ENCODE results near the gene PRPF38B. TPM values are rescaled to one million over a fixed set of nuclear protein-coding genes. Genes with fewer than 3 reads are reported as not detected.

The PRPF38B gene
- total and polyA plus RNA-seq, 2 donors (not counting 1 experiment from before 2014, with no cell fraction given), result 17.8 to 28.8 TPM

DNA sequence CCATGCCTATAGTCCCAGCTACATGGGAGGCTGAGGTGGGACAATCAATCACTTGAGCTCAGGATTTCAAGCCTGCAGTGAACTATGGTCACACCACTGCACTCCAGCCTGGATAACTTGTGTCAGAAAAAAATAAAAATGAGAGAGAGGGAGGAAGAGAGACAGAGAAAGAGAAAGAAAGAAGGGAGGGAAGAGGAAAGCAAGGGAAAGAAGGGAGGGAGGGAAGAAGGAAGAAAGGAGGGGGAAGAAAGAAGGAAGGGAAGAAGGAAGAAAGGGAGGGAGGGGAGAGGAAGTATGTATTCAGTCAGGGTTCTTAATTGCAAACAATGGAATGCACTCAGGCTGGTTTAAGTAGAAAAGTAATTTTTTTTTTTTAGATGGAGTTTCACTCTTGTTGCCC, 23.3 kb upstream of the PRPF38B start:
- no peak overlapping the region for H2AFZ ChIP-seq (ENCODE audit: low read length)
- DNase-seq (ENCODE audit: low read depth in 2 of 2), result no peak
- H3K9ac ChIP-seq (ENCODE audit: insufficient read depth, low read length), result no peak overlapping the region
- TF ChIP-seq, protein P1, sequence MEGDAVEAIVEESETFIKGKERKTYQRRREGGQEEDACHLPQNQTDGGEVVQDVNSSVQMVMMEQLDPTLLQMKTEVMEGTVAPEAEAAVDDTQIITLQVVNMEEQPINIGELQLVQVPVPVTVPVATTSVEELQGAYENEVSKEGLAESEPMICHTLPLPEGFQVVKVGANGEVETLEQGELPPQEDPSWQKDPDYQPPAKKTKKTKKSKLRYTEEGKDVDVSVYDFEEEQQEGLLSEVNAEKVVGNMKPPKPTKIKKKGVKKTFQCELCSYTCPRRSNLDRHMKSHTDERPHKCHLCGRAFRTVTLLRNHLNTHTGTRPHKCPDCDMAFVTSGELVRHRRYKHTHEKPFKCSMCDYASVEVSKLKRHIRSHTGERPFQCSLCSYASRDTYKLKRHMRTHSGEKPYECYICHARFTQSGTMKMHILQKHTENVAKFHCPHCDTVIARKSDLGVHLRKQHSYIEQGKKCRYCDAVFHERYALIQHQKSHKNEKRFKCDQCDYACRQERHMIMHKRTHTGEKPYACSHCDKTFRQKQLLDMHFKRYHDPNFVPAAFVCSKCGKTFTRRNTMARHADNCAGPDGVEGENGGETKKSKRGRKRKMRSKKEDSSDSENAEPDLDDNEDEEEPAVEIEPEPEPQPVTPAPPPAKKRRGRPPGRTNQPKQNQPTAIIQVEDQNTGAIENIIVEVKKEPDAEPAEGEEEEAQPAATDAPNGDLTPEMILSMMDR (conservative IDR thresholded peaks at IDR 0.05 in 1 of 2, IDR thresholded peaks at IDR 0.05 in 1 of 2; ENCODE audit: low read depth in 1 of 2, low read length in 2 of 2), result no peak
- TF ChIP-seq EZH2 (IDR thresholded peaks at IDR 0.05; ENCODE audit: low read length, missing control alignments), result no peak
- H3K79me2 ChIP-seq (ENCODE audit: control insufficient read depth, insufficient read depth, low read length), result no peaks in the 10 kb centered on the region
- no peak overlapping the region for H3K4me3 ChIP-seq (replicated peaks in 1 of 4; ENCODE audit: control extremely low read depth in 1 of 4, insufficient read depth in 1 of 4, low read depth in 3 of 4, low read length in 4 of 4)
- no peaks in the 10 kb centered on the region for H4K20me1 ChIP-seq (ENCODE audit: control insufficient read depth, extremely low read depth, insufficient read depth, low read length)
- H3K9me3 ChIP-seq (ENCODE audit: control insufficient read depth, insufficient read depth, low read depth, low read length), result no peaks in the 10 kb centered on the region
- H3K36me3 ChIP-seq (ENCODE audit: control insufficient read depth, insufficient read depth, low read length), result no peaks in the 10 kb centered on the region
- no peaks in the 10 kb centered on the region for H3K27me3 ChIP-seq (ENCODE audit: control insufficient read depth, insufficient read depth, low read length)
- H3K4me1 ChIP-seq (ENCODE audit: control insufficient read depth, extremely low read depth, insufficient read depth, low read length), result no peaks in the 10 kb centered on the region
- H3K27ac ChIP-seq (ENCODE audit: insufficient read depth, low read length), result no peak overlapping the region
- no peak overlapping the region for H3K4me2 ChIP-seq (ENCODE audit: extremely low read depth, insufficient read depth, low read length)

DNA sequence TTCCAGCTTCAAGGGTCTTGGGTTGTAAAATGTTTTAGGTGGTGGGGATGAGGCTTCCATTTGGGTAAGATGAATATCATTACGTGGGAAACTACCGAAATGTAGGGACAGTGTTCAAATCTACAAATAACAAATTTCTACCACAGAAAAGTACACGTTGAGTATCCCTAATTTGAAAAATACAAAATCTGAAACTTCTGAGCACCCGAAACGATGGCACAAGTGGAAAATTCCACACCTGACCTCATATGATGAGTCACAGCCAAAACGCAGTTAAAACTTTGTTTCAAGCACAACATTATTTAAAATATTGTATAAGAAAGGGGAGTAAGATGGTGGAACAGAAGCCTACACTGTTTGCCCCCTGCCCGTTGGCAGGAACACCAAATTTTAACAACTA, 22.4 kb upstream of the PRPF38B start:
- no peak overlapping the region for H2AFZ ChIP-seq (ENCODE audit: low read length)
- no peaks in the 10 kb centered on the region for H3K4me1 ChIP-seq (ENCODE audit: control insufficient read depth, extremely low read depth, insufficient read depth, low read length)
- no peaks in the 10 kb centered on the region for H3K9me3 ChIP-seq (ENCODE audit: control insufficient read depth, insufficient read depth, low read depth, low read length)
- H3K4me2 ChIP-seq (ENCODE audit: extremely low read depth, insufficient read depth, low read length), result no peak overlapping the region
- H3K27me3 ChIP-seq (ENCODE audit: control insufficient read depth, insufficient read depth, low read length), result no peaks in the 10 kb centered on the region
- no peak for DNase-seq (ENCODE audit: low read depth in 2 of 2)
- TF ChIP-seq, protein P1 (conservative IDR thresholded peaks at IDR 0.05 in 1 of 2, IDR thresholded peaks at IDR 0.05 in 1 of 2; ENCODE audit: low read depth in 1 of 2, low read length in 2 of 2), result no peak
- TF ChIP-seq EZH2 (IDR thresholded peaks at IDR 0.05; ENCODE audit: low read length, missing control alignments), result no peak
- no peak overlapping the region for H3K27ac ChIP-seq (ENCODE audit: insufficient read depth, low read length)
- no peaks in the 10 kb centered on the region for H4K20me1 ChIP-seq (ENCODE audit: control insufficient read depth, extremely low read depth, insufficient read depth, low read length)
- H3K36me3 ChIP-seq (ENCODE audit: control insufficient read depth, insufficient read depth, low read length), result no peaks in the 10 kb centered on the region
- no peak overlapping the region for H3K9ac ChIP-seq (ENCODE audit: insufficient read depth, low read length)
- H3K79me2 ChIP-seq (ENCODE audit: control insufficient read depth, insufficient read depth, low read length), result no peaks in the 10 kb centered on the region
- H3K4me3 ChIP-seq (replicated peaks in 1 of 4; ENCODE audit: control extremely low read depth in 1 of 4, insufficient read depth in 1 of 4, low read depth in 3 of 4, low read length in 4 of 4), result no peak overlapping the region

DNA sequence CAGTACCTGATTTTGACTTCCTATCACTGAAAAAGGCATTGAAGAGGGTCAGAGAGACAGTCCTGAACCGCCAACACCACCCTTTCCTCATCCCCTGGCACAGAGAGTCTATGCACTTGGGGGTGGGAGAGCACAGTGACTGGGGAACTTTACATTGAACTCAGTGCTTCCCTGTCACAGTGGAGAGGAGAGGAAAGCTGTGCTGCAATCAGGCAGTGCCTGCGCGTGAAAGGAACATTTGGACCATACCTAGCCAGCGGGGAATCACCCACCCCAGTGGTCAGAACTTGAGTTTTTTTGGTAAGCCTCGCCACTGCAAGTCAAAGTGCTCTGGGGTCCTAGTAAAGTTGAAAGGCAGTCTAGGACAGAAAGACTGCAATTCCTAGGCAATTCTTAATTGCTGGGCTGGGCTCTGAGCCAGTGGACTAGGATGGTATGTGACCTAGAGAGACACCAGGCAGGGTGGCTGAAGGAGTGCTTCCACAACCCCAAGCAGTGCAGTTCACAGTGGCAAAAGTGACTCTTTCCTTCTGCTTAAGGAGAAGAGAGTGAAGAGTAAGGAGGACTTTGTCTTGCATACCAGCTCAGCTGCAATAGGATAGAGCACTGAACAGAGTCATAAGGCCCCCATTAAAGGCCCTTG, 21.9 kb upstream of the PRPF38B start:
- Histone ChIP-seq H3K9ac (ENCODE audit: insufficient read depth, low read length) (no peak overlapping the region), H3K4me1 (ENCODE audit: control insufficient read depth, extremely low read depth, insufficient read depth, low read length) (no peaks in the 10 kb centered on the region), H3K27me3 (ENCODE audit: control insufficient read depth, insufficient read depth, low read length) (no peaks in the 10 kb centered on the region), H3K4me2 (ENCODE audit: extremely low read depth, insufficient read depth, low read length) (no peak overlapping the region), H3K79me2 (ENCODE audit: control insufficient read depth, insufficient read depth, low read length) (no peaks in the 10 kb centered on the region), H3K4me3 (replicated peaks in 1 of 4; ENCODE audit: control extremely low read depth in 1 of 4, insufficient read depth in 1 of 4, low read depth in 3 of 4, low read length in 4 of 4) (no peak overlapping the region), H3K36me3 (ENCODE audit: control insufficient read depth, insufficient read depth, low read length) (no peaks in the 10 kb centered on the region), H2AFZ (ENCODE audit: low read length) (no peak overlapping the region), H4K20me1 (ENCODE audit: control insufficient read depth, extremely low read depth, insufficient read depth, low read length) (no peaks in the 10 kb centered on the region), H3K9me3 (ENCODE audit: control insufficient read depth, insufficient read depth, low read depth, low read length) (no peaks in the 10 kb centered on the region), H3K27ac (ENCODE audit: insufficient read depth, low read length) (no peak overlapping the region)
- TF ChIP-seq, protein P1 (conservative IDR thresholded peaks at IDR 0.05 in 1 of 2, IDR thresholded peaks at IDR 0.05 in 1 of 2; ENCODE audit: low read depth in 1 of 2, low read length in 2 of 2), result no peak
- no peak for TF ChIP-seq EZH2 (IDR thresholded peaks at IDR 0.05; ENCODE audit: low read length, missing control alignments)
- DNase-seq (ENCODE audit: low read depth in 2 of 2), result no peak

All from fibroblast of lung (primary cell).